ENCODE measurements around the gene SOX6. TPM values are rescaled to one million over a fixed set of nuclear protein-coding genes. Genes with fewer than 3 reads are reported as not detected.

Gene SOX6
- total and polyA plus RNA-seq, 2 of the 13 experiments (the other 11 are each of a cell fraction or from before 2014, with no cell fraction given) = 2.6 to 11.2 TPM

DNA sequence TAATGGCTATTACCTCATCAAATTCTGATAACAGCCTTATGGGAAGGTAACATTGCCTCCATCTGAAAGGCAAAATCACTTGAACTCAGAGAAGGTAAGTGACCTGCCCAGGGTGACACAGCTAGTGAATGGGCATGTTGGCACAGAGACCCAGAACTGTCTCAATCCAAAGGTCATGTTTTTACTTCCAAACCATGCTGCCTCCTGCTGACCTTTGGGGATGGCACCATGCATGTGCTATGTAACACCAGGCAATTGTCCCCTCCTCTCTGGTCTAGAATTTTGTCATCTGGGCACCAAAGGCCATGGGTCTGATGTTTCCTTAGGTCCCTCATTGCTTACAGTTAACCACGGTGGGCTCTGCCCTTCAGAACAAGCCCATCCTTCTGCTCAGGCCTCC lies 417.4 kb downstream of the SOX6 start:
- WGBS (ENCODE audit: low lambda C conversion rate) = 0% methylated on average over 1 of the region's 1 CpG
- H3K27me3 ChIP-seq (ENCODE audit: control insufficient read depth in 1 of 2, insufficient read depth in 2 of 2, low read length in 2 of 2) = peaks cover 0 to 6% of the 10 kb centered on the region in 2 experiments; a peak in 2 of 5 replicates
- BruUV-seq (replicated peaks) = no TSS peak
- intact Hi-C loops (cut with micrococcal nuclease; ENCODE audit: unreplicated experiment) = no loop called here
- in situ Hi-C loops (cut with HindIII; ENCODE audit: extremely low pct_ligation_motif_present, low pct_unique_long_range_greater_than_20kb) = no loop called here
- H4K20me1 ChIP-seq (ENCODE audit: insufficient read depth, low read length) = no peaks in the 10 kb centered on the region
- no peak for FAIRE-seq
- CTCF ChIA-PET (ENCODE audit: low intra/inter-chr PET ratio, low total read pairs) = no interaction called here
- no peak overlapping the region for H3K4me2 ChIP-seq (ENCODE audit: low read depth, low read length)
- POLR2A ChIA-PET = no interaction called here
- no peaks in the 10 kb centered on the region for H3K79me2 ChIP-seq (ENCODE audit: insufficient read depth, low read length)
- no peak overlapping the region for H3K4me3 ChIP-seq (replicated peaks in 1 of 3; ENCODE audit: insufficient read depth in 1 of 3, low read depth in 2 of 3, low read length in 3 of 3)
- no peak overlapping the region for H3K27ac ChIP-seq (ENCODE audit: extremely low read length, insufficient read depth, low read length)
- no peak for ATAC-seq
- H2AFZ ChIP-seq (ENCODE audit: low read length) = no peak overlapping the region
- TF ChIP-seq, protein P1, sequence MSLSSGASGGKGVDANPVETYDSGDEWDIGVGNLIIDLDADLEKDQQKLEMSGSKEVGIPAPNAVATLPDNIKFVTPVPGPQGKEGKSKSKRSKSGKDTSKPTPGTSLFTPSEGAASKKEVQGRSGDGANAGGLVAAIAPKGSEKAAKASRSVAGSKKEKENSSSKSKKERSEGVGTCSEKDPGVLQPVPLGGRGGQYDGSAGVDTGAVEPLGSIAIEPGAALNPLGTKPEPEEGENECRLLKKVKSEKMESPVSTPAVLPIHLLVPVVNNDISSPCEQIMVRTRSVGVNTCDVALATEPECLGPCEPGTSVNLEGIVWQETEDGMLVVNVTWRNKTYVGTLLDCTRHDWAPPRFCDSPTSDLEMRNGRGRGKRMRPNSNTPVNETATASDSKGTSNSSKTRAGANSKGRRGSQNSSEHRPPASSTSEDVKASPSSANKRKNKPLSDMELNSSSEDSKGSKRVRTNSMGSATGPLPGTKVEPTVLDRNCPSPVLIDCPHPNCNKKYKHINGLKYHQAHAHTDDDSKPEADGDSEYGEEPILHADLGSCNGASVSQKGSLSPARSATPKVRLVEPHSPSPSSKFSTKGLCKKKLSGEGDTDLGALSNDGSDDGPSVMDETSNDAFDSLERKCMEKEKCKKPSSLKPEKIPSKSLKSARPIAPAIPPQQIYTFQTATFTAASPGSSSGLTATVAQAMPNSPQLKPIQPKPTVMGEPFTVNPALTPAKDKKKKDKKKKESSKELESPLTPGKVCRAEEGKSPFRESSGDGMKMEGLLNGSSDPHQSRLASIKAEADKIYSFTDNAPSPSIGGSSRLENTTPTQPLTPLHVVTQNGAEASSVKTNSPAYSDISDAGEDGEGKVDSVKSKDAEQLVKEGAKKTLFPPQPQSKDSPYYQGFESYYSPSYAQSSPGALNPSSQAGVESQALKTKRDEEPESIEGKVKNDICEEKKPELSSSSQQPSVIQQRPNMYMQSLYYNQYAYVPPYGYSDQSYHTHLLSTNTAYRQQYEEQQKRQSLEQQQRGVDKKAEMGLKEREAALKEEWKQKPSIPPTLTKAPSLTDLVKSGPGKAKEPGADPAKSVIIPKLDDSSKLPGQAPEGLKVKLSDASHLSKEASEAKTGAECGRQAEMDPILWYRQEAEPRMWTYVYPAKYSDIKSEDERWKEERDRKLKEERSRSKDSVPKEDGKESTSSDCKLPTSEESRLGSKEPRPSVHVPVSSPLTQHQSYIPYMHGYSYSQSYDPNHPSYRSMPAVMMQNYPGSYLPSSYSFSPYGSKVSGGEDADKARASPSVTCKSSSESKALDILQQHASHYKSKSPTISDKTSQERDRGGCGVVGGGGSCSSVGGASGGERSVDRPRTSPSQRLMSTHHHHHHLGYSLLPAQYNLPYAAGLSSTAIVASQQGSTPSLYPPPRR (CRISPR knock-in tag; IDR thresholded peaks at IDR 0.05; ENCODE audit: borderline replicate concordance) = no peak
- TF ChIP-seq TOPORS (CRISPR knock-in tag; IDR thresholded peaks at IDR 0.05) (no peak), RBM39 (IDR thresholded peaks at IDR 0.05; ENCODE audit: low read depth, low read length, poor library complexity, severe bottlenecking) (no peak), MIER2 (CRISPR knock-in tag; IDR thresholded peaks at IDR 0.05) (no peak), NONO (IDR thresholded peaks at IDR 0.05) (no peak), NONO (CRISPR knock-in tag; conservative IDR thresholded peaks at IDR 0.05) (no peak), MAF1 (CRISPR knock-in tag; IDR thresholded peaks at IDR 0.05; ENCODE audit: borderline replicate concordance) (no peak), E2F2 (CRISPR knock-in tag; IDR thresholded peaks at IDR 0.05; ENCODE audit: borderline replicate concordance) (no peak), ZNF556 (CRISPR knock-in tag; IDR thresholded peaks at IDR 0.05; ENCODE audit: borderline replicate concordance) (no peak), ZNF260 (CRISPR knock-in tag; IDR thresholded peaks at IDR 0.05; ENCODE audit: borderline replicate concordance, low read depth) (no peak), ERF (CRISPR knock-in tag; IDR thresholded peaks at IDR 0.05) (no peak), ZNF792 (CRISPR knock-in tag; IDR thresholded peaks at IDR 0.05) (no peak), ZNF83 (CRISPR knock-in tag; IDR thresholded peaks at IDR 0.05; ENCODE audit: borderline replicate concordance) (no peak)
- TF ChIP-seq, protein P2, sequence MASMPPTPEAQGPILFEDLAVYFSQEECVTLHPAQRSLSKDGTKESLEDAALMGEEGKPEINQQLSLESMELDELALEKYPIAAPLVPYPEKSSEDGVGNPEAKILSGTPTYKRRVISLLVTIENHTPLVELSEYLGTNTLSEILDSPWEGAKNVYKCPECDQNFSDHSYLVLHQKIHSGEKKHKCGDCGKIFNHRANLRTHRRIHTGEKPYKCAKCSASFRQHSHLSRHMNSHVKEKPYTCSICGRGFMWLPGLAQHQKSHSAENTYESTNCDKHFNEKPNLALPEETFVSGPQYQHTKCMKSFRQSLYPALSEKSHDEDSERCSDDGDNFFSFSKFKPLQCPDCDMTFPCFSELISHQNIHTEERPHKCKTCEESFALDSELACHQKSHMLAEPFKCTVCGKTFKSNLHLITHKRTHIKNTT (CRISPR knock-in tag; IDR thresholded peaks at IDR 0.05) = no peak
- no peaks in the 10 kb centered on the region for H3K4me1 ChIP-seq (ENCODE audit: insufficient read depth, low read length)
- no peaks in the 10 kb centered on the region for H3K36me3 ChIP-seq (replicated peaks in 1 of 2; ENCODE audit: control insufficient read depth in 1 of 2, insufficient read depth in 2 of 2, low read length in 2 of 2)
- H3K9ac ChIP-seq (ENCODE audit: insufficient read depth, low read depth, low read length) = no peak overlapping the region
- H3K9me3 ChIP-seq (ENCODE audit: low read length) = no peaks in the 10 kb centered on the region
- no peak for DNase-seq (ENCODE audit: low spot score)
